Stimulated activated CD4-positive, alpha-beta T cell treated with anti-CD3 and anti-CD28 coated beads, Interleukin-1b, Interleukin-23, amount 100 ng/mL, for 1 hour (primary cell): ENCODE data around the gene HBZ.
"Not testable (repeated sequence)": the region's sequence is repeated elsewhere in the genome, so short reads cannot be mapped to it uniquely, and the experiment has no call there.

Source experiments
- DNase-seq, 2 donors: peaks; one replicate each; pipeline ENCODE4 v3.0.0-alpha.2; 2020; ENCODE audit warnings: low read depth in 2 of 2

Gene HBZ

GRCh38 chr16:179211-180092, 27.0 kb downstream of the HBZ start:
- DNase-seq: no peak

- peak in 1 of 2 donors; percentile 32 for DNase-seq
These were observed 27.7 kb downstream of the HBZ start, which contains the start of gene HBQ1 for GRCh38 chr16:180101-180675. TSS of gene HBQ1 (plus strand) at chr16:180459. CDS start at chr16:180487, 28 bp downstream.

GRCh38 chr16:180681-181564, 28.5 kb downstream of the HBZ start:
- DNase-seq: peak in 1 of 2 donors; percentile 82

- peak in 1 of 2 donors; percentile 70 for DNase-seq
These were observed 29.1 kb downstream of the HBZ start for GRCh38 chr16:181565-182021.

- DNase-seq: no peak
These were observed 30.6 kb downstream of the HBZ start for GRCh38 chr16:183005-183404.

GRCh38 chr16:185213-185612, 32.8 kb downstream of the HBZ start:
- no peak for DNase-seq

GRCh38 chr16:185691-186090, 33.2 kb downstream of the HBZ start:
- DNase-seq: no peak

- DNase-seq: no peak
These were observed 34.9 kb downstream of the HBZ start for GRCh38 chr16:187330-187729.

GRCh38 chr16:188674-189073, 36.2 kb downstream of the HBZ start:
- no peak for DNase-seq

GRCh38 chr16:189604-190186, 37.3 kb downstream of the HBZ start:
- no peak for DNase-seq

GRCh38 chr16:191831-192230, 39.4 kb downstream of the HBZ start:
- DNase-seq: no peak

- DNase-seq: no peak
These were observed 40.2 kb downstream of the HBZ start for GRCh38 chr16:192686-193085.

GRCh38 chr16:193441-193840, 41.0 kb downstream of the HBZ start:
- DNase-seq: no peak

- DNase-seq: no peak
These were observed 42.1 kb downstream of the HBZ start for GRCh38 chr16:194516-194915.

GRCh38 chr16:200388-200787, 47.9 kb downstream of the HBZ start:
- DNase-seq: no peak

GRCh38 chr16:203246-203645, 50.8 kb downstream of the HBZ start:
- DNase-seq: no peak

GRCh38 chr16:204046-204445, 51.6 kb downstream of the HBZ start:
- not testable (repeated sequence) for DNase-seq
